CD4-positive, alpha-beta T cell treated with Interferon alpha-2 for 1 hour (primary cell): ENCODE measurements around the gene PINLYP.
"Not testable (repeated sequence)": the region's sequence is repeated elsewhere in the genome, so short reads cannot be mapped to it uniquely, and the experiment has no call there.

ENCODE experiments used
- DNase-seq, 2 donors: peaks; one replicate each; pipeline ENCODE4 v3.0.0-alpha.2; 2020 to 2022

Gene PINLYP

DNA sequence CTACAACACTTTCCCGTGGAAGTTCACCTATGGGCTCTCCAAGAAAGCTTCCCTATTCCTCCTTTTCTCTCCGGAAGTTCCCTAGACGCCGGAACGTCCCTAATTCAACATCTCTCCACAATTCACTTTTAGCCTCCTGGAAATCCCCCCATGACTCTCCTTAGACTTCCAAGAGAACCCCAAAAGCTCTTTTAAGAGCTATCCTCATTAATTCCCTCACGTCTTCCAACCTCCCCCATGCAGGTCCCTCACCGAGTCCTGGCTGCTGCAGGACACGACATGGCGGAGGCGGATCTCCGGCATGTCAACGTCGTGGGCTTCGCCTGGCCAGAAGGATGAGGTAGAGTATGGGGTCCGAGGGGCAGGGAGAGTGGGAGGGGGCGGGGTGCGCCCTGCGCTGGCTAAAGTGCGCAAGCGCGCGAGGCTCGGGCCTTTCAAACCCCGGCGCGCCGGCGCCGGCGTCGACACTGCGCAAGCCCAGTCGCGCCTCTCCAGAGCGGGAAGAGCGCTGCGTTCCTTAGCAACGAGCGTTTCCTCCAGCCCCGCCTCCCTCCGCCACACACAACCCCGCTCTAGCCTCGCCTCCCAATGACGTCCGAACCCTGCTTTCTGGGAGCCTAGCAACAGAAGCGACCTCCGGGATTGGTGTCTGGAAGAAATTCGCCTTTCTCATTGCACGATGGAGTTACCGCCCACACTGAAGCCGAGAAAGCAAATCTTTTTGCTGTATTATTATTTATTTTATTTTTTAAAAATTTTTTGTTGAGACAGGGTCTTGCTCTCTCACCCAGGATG is at the start of gene PINLYP, which contains the start of gene XRCC1:
PINLYP (plus strand) TSS at position 646 of the 795 bp plus-strand sequence. CDS start 1,391 bp downstream, outside the sequence.
XRCC1 (minus strand) TSS at position 372 of the 795 bp plus-strand sequence; CDS start at position 303, 69 bp downstream.
- DNase-seq: peak; percentile 98 to 99

DNA sequence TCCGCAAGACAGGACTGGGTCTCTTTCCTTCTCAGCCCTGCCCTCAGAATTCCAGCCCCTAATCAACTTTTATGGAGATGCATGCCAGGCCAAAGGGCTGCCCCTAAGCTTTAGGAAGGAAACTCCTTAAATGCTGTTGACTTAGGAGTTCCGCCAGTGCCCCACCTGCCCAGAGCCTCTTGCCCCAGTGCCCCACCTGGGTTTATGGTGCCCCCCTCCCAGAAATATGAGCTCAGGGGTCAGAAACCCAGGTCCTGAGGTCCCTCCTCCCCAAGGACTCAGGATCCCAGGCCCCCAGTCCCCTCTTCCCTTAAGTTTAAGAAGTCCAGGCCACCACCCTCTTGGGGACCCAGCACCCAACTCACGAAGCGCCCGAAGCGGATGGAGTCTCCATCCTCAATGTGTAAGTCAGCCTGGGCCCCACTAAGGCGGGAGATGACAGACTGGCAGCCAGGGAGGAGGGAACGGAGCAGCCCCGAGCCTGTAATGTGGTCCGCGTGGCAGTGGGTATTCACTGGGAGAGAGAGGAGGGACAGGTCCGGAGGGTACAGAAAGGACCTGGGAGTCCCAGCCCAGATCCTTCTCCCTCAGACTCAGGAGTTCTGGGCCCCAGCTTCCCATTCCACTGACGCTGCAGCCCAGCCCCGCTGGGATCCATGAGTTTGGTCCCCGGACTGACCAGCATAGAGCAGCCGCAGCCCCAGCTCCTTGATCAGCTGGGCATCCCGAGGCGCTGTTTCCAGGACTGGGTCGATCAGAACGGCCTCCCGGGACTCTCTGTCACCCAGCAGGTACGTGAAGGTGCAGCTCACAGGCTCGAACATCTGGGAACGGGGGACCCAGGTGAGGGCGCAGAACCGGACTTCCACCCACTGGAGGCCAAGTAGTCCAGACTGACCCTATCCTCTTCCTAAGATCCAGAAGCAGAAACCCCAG is 49.5 kb upstream of the PINLYP start:
- peak; percentile 11 to 24 for DNase-seq

DNA sequence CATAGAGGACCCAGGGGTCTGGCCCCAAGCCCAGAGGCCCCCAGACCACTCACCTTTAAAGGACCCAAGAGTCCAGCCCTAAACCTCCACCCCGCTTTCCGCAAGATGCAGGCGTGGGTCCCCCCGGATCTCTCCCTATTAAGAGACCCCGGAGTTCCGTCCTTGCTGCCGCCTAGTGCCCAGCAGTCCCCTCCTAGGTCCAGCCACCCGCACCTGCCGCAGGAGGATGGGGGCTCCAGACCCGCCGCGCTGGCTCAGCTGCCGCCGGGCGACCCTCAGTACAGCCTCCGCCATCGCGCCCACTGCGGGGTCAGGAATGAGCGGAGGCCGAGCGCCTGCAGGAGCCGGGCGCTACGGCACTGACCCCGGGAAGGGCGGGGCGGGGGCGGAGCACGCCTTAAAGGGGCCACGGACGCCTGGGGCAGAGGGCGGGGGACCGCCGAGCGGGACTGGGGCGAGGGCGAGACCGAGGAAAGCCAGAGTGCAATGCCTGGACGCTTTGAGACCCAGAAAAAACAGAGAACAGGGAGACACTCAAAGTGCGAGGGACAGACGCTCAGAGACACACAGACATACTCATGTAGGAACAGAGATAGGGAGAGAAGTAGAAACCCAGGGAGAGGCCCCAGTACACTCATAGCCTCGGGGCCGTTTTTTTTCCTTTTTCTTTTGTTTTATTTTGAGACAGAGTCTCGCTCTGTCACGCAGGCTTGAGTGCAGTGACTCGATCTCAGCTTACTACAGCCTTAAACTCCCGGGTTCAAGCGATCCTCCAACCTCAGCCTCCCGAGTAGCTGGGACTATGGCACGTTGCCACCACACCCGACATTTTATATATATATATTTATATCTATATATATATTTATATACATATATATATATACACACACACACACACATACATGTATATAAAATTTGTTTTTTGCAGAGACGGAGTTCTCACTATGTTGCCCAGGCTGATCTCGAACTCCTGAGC is 48.4 kb upstream of the PINLYP start, which contains the start of gene ETHE1:
ETHE1 (minus strand) TSS at position 318 of the 976 bp plus-strand sequence; CDS start at position 294, 24 bp downstream.
- peak; percentile 55 to 74 for DNase-seq

DNA sequence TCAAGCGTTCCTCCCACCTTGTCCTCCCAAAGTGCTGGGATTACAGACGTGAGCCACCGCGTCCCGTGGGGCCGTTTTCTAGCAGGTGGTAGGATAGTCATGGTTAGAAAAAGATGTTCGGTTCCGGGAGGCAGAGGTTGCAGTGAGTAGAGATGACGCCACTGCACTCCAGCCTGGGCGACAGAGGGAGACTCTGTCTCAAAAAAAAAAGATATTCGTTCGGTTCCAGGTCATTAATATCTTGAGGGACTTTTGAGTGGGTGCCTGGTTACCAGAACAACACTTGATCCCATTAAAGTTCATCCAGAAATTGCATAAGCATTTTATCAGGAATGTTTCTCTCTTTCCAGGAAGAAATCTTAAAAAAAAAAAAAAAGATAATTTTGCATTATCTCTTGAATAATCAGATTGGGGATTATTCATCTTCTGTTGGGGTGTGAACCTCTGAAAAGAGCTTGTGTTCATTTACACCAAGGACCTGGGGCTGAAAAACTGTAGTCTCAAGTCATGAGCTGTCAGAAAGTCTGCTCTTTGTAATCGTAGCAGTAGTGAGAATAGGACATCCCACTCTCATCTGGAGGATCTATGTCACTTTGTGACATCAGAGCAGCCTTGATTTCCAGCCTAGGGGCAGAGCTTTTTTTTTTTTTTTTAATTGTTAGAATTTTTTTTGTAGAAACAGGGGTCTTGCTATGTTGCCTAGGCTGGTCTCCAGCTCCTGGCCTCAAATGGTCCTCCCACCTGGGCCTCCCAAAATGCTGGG is 47.6 kb upstream of the PINLYP start:
- DNase-seq: no peak

DNA sequence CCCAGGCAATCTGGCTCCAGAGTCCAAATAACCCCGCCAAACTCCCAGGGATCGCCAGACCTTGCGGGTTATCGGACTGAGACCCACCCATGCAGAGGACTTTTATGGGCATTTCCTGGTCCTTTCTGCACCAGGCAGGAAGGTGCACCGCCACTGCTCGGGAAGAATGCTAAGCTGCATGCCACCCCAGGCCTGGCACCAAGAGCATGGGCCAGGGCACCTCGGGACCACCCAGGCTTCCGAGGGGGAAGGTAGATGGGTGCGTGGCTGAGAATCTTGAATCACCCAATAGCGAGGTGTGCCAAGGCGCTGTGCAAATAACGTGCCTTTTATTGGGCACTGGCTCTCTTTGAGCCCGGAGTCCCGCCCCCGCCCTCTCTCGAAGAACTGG is 43.0 kb upstream of the PINLYP start:
- DNase-seq: no peak

DNA sequence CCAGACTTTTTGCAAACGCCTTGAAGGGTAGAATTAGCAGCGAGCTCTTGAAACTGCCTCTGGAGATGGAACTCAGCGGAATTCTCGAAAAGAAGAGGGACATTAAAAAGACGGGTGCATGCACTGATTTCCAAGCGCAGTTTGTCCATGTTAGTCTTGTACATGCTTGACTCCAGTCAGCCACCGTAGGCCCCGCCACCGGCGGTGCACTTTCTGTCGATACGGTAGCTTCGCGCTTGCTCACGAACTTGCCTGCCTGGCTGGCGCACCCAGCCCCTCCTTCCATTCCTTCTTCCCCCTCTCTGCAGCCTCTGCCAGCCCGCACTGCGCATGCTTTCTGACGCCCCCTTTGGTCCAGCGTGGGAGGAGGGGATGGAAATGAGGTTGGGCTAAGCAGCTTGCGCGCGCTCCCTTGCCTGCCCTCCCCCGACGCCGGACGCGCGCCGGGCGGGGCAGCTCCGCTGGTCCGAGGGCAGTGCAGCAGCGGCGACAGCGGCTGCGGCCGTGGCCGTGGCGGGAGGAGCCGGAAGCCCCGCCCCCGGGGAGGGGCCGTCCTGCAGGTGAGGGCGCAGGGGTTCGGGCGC is 42.5 kb upstream of the PINLYP start, which contains the start of gene ZNF575:
ZNF575 (plus strand) TSS at position 227 of the 584 bp plus-strand sequence. CDS start 1,235 bp downstream, outside the sequence.
- DNase-seq: peak; percentile 84 to 88

DNA sequence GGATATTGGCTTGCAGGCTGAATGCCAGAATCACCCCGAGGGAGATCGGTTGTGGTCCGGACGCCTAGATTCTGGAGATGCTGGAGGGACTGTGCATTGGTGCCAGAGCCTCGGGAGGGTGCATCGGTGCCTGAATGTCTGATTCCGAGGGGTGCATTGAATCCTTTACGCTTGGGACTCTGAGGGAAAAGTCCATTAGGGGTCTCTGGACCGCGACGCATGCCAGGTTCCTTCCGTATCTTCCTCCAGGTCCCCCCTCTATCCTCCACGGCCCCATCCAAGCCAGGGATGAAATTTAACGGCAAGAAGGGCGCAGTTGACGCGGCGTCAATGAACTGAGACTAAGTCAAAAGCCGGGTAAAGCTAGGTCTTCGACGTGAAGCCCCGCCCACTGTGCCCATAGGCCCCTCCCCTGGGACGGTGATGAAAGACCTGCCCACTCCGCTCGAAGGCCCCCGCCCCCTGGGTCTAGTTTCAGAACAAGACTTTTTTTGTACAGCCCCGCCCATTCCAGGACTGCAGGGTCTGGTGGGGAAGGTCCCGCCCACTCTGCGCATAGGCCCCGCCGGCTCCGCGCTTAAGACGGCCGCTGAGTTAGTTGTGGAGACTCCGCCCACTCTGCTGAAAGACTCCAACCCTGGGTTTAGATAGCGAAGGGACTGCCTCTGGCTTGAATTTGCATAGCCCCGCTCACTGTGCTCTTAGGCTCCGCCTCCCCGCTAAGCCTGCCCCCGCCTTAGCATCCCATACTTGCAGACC is 41.9 kb upstream of the PINLYP start:
- peak; percentile 98 for DNase-seq

DNA sequence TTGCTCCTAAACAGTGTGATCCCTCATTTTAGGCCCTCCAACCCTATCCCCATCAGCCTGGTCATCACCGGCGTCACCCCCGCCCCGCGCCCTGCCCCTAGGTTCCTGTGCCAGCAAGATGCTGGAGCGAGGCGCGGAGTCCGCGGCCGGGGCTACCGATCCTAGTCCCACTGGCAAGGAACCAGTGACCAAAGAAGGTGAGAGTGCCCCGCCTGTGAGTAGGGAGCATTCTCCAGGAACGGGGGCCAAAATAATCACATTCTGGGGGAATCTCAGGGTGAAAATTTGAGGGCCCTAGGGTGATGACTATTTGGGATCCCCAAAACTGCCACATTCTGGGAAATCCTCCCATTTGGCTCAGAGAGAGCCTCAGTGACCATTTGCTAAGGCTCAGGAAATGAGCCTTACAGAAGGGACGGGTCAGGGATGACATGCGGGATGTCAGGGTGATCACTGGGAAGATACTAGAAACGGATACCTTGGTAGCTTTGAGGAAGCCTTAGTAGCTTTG is 41.2 kb upstream of the PINLYP start:
- no peak for DNase-seq

DNA sequence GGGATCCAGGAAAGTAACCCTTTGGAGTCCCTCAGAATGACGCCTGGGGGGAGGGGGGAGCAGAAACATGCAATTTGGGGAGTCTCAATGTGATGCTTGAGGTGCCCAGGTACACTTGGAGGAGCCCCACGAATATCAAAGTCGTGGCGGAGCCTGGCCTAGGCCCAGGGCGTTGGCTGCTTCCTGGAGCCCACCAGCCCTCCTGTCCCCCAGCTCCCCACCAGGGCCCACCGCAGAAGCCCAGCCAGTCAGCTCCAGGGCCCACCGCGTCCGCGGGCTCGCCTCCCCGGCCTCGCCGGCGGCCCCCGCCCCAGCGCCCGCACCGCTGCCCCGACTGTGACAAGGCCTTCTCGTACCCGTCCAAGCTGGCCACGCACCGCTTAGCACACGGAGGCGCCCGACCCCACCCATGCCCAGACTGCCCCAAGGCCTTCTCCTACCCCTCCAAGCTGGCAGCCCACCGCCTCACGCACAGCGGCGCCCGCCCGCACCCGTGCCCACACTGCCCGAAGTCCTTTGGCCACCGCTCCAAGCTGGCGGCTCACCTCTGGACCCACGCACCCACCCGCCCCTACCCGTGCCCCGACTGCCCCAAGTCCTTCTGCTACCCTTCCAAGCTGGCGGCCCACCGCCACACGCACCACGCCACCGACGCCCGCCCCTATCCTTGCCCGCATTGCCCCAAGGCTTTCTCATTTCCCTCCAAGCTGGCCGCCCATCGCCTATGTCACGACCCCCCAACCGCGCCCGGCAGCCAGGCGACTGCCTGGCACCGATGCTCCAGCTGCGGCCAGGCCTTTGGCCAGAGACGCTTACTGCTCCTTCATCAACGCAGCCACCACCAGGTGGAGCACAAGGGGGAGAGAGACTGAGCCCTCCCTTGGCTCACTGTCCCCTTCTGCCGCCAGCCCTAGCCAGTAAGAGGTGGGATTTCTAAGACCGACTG is 40.5 kb upstream of the PINLYP start:
- peak; percentile 21 to 41 for DNase-seq

DNA sequence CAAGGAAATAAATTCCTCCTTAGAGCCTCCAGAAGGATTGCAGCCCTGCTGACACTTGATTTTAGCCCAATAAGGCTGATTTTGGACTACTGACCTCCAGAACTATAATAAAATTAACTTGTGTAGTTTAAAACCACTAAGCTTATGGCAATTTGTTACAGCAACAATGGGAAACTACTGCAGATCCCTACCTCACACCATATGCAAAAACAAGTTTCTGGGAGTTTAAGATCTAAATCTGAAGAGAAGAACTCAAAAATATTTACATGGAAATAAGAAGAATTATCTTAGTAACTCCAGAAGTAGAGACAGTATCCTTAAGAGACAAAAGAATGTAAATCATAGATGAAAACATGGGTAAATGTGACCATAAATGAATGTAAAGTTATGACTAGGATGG is 36.7 kb upstream of the PINLYP start:
- DNase-seq: no peak

DNA sequence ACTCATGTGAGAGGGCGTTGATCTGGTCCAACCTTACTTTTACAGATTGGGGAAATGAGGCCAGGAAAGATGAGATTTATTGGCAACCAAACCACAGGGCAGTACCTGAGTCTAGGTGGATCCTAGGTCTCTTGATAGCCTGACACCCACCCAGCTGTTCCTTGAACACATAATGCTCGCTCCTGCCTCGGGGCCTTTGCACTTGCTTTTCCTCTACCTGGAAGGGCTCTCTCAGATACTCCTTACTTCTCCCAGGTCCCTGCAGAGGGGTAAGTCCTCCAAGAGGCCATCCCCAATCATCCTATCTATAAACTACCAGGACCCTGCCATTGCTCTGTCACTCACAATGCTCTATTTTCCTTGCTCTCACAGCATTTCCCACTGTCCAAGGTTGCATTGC is 35.2 kb upstream of the PINLYP start:
- no peak for DNase-seq

DNA sequence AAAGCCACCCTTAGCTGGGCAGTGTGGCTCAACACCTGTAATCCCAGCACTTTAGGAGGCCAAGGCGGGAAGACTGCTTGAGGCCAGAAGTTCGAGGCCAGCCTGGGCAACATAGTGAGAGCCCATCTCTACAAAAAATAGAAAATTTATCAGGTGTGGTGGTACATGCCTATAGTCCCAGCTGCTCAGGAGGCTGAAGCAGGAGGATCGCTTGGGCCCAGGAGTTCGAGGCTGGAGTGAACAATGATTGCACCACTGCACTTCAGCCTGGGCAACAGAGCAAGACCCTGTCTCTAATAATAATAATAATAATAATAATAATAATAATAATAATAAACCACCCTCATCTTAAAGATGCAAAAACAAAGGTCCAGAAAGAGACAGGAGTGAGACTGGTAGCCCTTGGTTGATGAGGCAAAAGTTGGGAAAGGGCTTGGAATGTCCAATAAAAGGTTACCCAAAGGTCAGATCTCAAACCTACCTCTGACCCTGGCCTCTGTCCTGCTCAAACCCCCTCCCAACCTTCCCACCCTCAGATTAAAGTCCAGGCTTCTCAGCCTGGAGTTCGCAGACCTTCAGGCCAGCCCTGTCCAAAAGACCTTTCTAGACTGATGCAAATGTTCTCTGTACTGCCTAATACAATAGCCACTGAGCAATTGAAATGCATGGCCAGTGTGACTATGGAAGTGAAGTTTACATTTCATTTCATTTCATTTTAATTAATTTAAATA is 33.5 kb upstream of the PINLYP start:
- no peak for DNase-seq

DNA sequence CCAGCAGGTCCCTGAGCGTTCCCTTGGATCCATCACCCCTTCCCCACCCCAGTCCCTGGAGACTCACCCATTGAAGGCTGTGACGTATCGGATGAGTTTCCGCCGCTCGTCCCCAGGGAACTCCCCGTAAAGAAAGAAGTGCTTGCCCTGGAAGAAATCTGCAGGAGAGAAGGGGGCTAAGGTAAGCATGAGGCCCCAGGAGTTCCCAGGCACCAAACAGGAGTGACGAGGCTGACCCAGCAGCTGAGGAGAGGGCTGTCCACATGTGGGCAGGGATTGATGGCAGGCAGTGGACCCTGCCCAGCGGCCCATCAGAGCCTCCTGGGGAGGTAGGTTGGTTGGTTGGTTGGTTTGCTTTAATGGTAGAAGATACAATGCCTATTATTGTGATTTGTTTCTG is 31.5 kb upstream of the PINLYP start:
- DNase-seq: no peak

DNA sequence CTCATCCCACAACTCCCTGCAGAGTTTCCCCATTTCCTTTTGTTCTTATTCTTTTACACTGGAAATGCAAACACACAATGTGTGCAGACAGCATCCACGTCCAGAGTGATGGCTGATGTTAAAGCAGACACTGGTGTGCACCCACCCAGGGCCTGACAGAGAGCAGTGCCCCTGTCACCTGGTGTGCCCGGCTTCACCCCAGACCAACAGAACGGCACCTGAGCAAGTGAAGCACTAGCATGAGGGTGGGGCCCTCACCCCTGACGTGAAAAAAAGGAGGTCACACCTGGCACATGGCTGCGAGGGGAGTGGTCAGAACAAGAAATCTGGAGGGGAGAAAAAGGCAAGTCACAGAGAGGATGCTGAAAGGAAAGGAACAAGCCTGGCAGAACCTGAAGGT is 30.3 kb upstream of the PINLYP start:
- DNase-seq: no peak

DNA sequence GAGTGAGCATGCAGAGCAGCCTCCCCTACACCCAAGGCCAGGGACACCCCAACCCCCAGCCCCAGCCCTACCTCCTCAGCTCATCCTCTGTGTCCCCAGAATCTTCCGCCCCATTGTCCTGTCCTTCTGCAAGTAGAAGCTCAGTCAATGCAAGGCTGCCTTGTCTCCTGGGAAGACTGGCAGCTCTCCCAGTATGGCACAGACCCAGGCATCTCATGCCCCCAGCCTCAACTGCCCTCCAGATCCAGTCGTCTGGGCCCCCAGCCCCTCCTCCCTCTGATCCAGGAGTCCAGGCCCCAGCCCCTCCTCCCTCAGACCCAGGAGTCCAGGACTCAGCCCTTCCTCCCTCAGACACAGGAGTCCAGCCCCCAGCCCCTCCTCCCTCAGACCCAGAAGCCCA is 29.6 kb upstream of the PINLYP start:
- DNase-seq: no peak

DNA sequence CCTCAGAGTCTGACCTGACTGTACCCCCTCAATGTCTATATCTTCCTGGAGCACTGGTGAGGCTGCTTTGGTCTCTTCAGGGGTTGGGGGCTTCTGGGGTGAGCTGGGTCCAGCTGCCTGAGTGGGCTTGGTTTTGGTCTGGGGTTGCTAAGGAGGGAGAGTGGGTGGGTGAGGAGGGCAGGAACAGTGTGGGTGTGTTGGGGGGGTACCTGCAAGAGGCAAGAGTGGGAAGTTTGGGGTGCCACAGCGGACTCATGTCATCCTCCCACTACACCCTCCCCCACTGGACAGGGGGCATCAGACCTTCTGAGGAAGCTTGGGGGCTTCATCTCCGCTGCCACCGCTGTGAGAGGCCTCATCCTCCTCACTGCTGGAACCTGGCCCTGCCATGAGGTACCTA is 29.0 kb upstream of the PINLYP start:
- DNase-seq: no peak

DNA sequence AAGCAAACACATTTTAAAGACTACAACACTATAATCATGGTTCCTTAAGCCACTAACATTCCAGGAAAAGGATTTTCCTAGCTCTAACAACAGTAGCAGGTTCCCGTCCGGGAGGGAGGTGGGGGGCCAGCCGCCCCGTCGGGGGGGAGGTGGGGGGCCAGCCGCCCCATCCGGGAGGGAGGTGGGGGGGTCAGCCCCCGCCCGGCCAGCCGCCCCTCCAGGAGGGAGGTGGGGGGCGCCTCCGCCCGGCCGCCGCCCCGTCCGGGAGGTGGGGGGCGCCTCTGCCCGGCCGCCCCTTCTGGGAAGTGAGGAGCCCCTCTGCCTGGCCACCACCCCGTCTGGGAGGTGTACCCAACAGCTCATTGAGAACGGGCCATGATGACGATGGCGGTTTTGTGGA is 27.7 kb upstream of the PINLYP start:
- DNase-seq: not testable (repeated sequence)

DNA sequence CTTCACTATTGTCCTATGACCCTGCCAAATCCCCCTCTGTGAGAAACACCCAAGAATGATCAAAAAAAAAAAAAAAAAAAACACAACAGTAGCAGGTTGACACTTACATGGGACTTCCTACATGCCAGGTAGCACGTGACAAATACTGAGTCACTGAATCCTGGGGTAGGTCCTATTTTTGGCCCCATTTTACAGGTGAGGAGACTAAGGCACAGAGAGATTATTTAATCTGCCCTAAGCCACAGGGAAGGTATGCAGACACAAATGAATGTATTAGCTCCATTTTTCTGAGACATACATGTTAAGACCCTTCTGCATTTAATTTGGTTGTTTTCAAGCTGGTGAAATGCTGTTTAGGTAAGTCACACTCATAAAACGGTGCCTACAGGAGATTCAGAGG is 26.9 kb upstream of the PINLYP start:
- no peak for DNase-seq
